Stimulated activated CD8-positive, alpha-beta memory T cell treated with anti-CD3 and anti-CD28 coated beads, Interleukin-7, amount 100 ng/mL, for 24 hours (primary cell): ENCODE measurements around the gene LAMB1.
"Not testable (repeated sequence)": the region's sequence is repeated elsewhere in the genome, so short reads cannot be mapped to it uniquely, and the experiment has no call there.

ENCODE experiments used
- DNase-seq: peaks from one replicate; pipeline ENCODE4 v3.0.0-alpha.2; 2020; ENCODE audit warnings: low read depth

Gene LAMB1

GRCh38 chr7:107917763-107918651 is 85.0 kb downstream of the LAMB1 start:
- no peak for DNase-seq

- DNase-seq: no peak
These were observed 87.4 kb downstream of the LAMB1 start for GRCh38 chr7:107915541-107915940.

DNA sequence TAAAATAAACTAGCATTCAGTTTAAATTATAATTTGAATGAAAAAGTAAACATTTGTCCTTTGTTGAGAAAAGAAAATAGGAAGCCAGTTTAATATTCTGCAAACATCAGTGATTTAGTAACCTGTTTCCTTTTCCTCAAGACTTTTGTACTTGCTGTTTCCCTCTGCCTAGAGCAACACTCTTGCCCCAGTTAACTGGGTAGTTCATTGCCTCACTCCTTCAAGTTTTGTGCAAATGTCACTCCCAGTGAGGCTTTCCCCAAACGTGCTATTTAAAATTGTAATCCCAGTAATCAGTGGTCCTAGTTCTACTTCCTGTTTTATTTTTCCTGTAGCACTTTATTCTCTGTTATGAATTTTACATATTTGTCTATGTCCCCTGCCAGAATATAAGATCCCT is 88.1 kb downstream of the LAMB1 start:
- no peak for DNase-seq

DNA sequence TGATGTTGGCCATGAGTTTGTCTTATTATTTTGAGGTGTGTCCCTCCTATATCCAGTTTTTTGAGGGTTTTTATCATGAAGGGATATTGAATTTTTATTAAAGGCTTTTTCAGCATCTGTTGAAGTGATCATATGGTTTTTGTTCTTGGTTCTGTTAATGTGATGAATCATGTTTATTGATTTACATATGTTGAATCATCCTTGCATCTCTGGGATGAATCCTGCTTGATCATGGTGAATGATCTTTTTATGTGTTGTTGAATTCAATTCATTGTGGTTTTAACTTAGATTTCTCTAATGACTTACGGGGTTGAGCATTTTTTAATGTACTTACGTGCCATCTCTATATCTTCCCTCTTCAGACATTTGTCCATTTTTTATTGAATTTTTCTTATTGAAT is 89.1 kb downstream of the LAMB1 start:
- no peak for DNase-seq

- no peak for DNase-seq
These were observed 91.0 kb downstream of the LAMB1 start for GRCh38 chr7:107911981-107912380.

- no peak for DNase-seq
These were observed 93.5 kb downstream of the LAMB1 start for GRCh38 chr7:107909445-107909844.

GRCh38 chr7:107907790-107908189 is 95.2 kb downstream of the LAMB1 start:
- DNase-seq: no peak

DNA sequence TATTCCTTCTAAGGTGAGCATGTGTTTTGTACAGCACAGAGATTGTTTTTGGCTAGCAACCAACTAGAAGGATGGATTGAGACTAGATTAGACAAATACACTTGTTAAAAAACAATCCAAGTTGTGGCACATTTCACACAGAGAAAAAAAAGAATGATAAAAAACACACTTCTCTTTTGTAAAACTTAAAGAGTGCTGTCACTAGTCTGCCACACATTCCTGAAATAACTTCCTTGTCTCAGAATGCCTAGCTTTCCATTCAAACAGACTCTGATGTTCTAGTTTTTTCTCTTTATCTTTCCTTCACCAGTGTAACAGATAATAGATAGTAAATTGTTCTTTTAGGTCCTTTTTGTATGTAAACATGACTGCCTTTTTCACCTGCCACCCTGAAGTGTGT is 100.6 kb downstream of the LAMB1 start:
- DNase-seq: no peak

GRCh38 chr7:107900496-107901015 is 102.4 kb downstream of the LAMB1 start:
- no peak for DNase-seq

GRCh38 chr7:107898997-107899594 is 103.9 kb downstream of the LAMB1 start:
- DNase-seq: no peak

DNA sequence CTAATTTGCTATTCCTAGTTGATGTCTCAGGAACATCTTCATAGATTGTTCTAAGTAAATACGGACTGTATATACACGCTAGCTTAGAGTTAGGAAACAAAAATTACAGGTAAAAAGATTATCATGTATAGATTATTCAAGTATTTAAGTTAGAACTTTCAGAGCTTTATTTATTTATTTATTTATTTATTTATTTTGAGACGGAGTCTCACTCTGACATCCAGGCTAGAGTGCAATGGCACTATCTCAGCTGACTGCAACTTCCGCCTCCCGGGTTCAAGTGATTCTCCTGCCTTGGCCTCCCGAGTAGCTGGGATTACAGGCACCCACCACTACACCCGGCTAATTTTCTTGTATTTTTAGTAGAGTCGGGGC is 110.6 kb downstream of the LAMB1 start:
- DNase-seq: not testable (repeated sequence)

DNA sequence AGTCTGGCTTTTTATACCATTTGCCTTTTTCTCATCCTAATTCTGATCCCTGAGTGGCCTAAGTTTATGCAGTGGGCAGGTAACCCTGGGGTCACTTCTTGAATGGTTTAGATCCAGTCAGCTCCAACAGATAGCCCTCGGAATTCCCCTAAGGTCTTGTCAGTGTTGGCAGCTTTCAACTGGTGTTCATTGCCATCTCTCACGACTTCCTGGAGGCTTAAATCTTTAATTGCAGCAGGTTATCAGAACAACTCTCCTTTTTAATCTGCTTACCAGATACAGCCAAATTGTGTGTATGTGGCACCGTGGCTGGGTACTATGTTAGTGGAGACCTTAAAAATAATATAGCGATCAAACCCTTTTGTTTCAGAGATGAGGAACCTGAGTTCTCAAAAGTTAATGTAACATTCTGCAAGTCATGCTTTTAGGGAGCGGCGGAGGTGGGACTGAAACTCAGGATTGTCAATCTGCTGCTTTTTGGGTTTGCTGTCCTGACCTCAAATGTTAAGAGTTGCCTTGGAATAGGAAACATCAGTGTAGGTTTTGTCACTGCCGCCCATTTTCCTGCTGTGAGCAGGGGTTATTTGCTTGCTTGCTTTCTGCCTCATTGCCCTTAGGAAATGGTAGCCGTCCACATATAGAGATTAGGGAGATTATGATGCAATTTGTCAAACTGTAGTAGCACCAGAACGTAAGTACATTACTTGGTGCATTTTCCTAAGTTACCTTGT is 111.2 kb downstream of the LAMB1 start:
- DNase-seq: no peak

- DNase-seq: peak; percentile 81
These were observed 111.9 kb downstream of the LAMB1 start, which contains the start of gene DLD for GRCh38 chr7:107890962-107891635. Gene DLD (plus strand): TSS chr7:107891183. CDS start chr7:107891251, 68 bp downstream.

DNA sequence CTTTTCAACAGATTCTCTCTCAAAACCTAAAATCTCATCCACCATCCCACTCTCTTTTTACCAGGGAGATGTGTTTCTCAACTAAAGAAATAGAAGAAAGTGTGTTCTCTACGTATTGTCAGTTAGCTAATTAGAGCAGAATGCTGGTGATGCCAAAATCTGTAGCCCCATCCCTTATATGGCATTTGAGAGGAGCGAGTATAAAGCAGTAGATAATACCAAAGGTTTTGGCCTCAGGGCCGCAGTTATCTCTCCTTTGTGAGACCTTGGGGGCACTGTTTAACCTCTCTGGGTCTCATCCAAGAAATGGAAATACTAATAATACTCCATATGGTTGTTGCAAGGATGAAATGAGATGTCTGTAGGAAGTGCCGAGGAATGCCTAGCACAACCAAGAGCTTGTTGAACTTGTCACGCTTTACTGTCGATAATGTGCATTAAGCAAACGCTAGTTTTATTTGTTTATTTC is 112.4 kb downstream of the LAMB1 start:
- no peak for DNase-seq

GRCh38 chr7:107889992-107890391 is 113.0 kb downstream of the LAMB1 start:
- no peak for DNase-seq

DNA sequence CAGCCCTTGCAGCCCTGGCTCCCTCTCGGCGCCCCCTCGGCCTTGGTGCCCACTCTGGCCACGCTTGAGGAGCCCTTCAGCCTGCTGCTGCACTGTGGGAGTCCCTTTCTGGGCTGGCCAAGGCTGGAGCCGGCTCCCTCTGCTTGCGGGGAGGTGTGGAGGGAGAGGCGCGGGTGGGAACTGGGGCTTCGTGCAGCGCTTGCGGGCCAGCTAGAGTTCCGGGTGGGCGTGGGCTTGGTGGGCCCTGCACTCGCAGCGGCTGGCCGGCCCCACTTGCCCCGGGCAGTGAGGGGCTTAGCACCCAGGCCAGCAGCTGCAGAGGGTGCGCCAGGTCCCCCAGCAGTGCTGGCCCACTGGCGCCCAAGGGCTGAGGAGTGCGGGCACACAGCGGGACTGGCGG is 115.1 kb downstream of the LAMB1 start:
- DNase-seq: not testable (repeated sequence)

DNA sequence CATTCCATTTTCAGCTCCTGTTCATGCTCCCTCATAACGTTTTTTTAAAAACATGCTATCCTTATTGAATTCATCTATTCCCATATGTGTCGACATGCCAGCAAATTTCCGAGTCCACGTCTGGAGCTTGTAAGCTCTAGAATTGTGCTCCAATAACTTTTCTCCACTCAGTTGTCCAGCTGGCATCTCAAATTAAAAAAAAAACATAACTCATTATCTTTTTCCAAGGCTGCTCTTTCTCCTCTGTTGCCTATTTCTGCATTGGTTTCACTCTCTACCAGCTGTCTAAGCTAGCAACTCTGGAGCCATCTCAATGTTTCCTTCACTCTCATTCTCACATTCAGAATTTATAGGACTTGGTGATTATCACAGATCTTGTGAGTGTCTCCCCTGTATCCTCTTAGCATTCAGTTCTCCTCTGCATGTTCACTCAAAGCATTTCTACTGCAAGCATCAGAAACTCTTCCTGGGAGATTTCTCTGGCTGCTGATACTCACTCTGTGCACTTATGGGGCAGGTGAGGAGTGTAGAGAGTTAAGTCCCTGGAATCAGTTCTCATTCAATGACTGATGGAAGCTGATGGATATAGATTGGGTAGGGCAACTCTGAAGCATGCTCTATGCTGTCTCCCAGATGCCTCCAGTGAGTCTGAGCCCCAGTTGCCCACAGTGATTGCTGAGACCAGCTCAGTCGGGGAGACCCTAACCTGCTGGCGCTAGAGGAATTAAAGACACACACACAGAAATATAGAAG is 118.7 kb downstream of the LAMB1 start:
- no peak for DNase-seq

- DNase-seq: no peak
These were observed 120.2 kb downstream of the LAMB1 start for GRCh38 chr7:107882766-107883165.

- DNase-seq: no peak
These were observed 123.4 kb downstream of the LAMB1 start for GRCh38 chr7:107879400-107880035.

- DNase-seq: no peak
These were observed 124.3 kb downstream of the LAMB1 start for GRCh38 chr7:107878636-107879035.
